ENCODE data around the gene METTL24. TPM values are rescaled to one million over a fixed set of nuclear protein-coding genes. Genes with fewer than 3 reads are reported as not detected.

The METTL24 gene
- total and polyA plus RNA-seq, 4 donors: 0.14 to 2.0 (median 0.91) TPM

DNA sequence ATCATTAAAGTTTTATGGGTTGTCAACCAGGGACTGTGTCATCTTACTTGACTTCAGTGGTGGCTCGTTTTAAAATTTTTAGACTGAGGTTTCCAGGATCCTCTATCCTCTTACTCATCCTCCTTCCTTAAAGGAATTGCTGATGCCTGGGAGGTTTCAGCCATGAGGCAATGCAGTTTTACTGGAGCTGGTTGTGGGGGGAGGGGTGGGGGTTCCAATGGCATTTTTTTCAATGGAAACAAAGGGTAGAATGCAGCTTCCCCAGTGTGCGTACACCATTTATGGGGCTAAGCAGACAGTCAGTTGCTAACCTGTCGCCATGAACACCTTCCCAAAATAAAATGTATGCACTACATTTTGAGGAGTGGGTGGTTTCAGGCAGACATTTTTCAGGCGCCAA, 88.0 kb downstream of the METTL24 start:
- H3K27ac ChIP-seq (ENCODE audit: low read depth in 1 of 2, low read length in 2 of 2): no peak overlapping the region
- H3K4me3 ChIP-seq (ENCODE audit: low read depth in 1 of 3, low read length in 3 of 3): no peak overlapping the region
- H3K9me3 ChIP-seq (ENCODE audit: control insufficient read depth in 4 of 4, low read length in 3 of 4): no peaks in the 10 kb centered on the region
- H3K36me3 ChIP-seq (ENCODE audit: control insufficient read depth in 4 of 4, insufficient read depth in 3 of 4, low read depth in 1 of 4, low read length in 3 of 4): no peaks in the 10 kb centered on the region
- WGBS: 78% methylated on average over 4 of the region's 4 CpGs
- DNase-seq (ENCODE audit: low spot score): no peak
- no peaks in the 10 kb centered on the region for H3K27me3 ChIP-seq (ENCODE audit: control insufficient read depth in 4 of 4, insufficient read depth in 4 of 4, low read length in 3 of 4)
- TF ChIP-seq ZBTB33 (IDR thresholded peaks at IDR 0.05) (no peak), HNF4A (conservative IDR thresholded peaks at IDR 0.05) (no peak), SP1 (IDR thresholded peaks at IDR 0.05) (no peak), YY1 (IDR thresholded peaks at IDR 0.05) (no peak), CTCF (IDR thresholded peaks at IDR 0.05; ENCODE audit: low read depth, low read length, missing input control) (no peak), RAD21 (IDR thresholded peaks at IDR 0.05) (no peak), JUND (IDR thresholded peaks at IDR 0.05) (no peak), EGR1 (IDR thresholded peaks at IDR 0.05; ENCODE audit: low read depth in 2 of 2) (no peak), NR2F2 (IDR thresholded peaks at IDR 0.05) (no peak), RXRA (IDR thresholded peaks at IDR 0.05) (no peak), TAF1 (conservative IDR thresholded peaks at IDR 0.05) (no peak), GABPA (IDR thresholded peaks at IDR 0.05 in 1 of 2, conservative IDR thresholded peaks at IDR 0.05 in 1 of 2) (no peak), HNF4G (IDR thresholded peaks at IDR 0.05) (no peak), FOXA2 (IDR thresholded peaks at IDR 0.05) (no peak), ATF3 (IDR thresholded peaks at IDR 0.05) (no peak), FOXA1 (IDR thresholded peaks at IDR 0.05) (no peak)
- TF ChIP-seq, protein P1, sequence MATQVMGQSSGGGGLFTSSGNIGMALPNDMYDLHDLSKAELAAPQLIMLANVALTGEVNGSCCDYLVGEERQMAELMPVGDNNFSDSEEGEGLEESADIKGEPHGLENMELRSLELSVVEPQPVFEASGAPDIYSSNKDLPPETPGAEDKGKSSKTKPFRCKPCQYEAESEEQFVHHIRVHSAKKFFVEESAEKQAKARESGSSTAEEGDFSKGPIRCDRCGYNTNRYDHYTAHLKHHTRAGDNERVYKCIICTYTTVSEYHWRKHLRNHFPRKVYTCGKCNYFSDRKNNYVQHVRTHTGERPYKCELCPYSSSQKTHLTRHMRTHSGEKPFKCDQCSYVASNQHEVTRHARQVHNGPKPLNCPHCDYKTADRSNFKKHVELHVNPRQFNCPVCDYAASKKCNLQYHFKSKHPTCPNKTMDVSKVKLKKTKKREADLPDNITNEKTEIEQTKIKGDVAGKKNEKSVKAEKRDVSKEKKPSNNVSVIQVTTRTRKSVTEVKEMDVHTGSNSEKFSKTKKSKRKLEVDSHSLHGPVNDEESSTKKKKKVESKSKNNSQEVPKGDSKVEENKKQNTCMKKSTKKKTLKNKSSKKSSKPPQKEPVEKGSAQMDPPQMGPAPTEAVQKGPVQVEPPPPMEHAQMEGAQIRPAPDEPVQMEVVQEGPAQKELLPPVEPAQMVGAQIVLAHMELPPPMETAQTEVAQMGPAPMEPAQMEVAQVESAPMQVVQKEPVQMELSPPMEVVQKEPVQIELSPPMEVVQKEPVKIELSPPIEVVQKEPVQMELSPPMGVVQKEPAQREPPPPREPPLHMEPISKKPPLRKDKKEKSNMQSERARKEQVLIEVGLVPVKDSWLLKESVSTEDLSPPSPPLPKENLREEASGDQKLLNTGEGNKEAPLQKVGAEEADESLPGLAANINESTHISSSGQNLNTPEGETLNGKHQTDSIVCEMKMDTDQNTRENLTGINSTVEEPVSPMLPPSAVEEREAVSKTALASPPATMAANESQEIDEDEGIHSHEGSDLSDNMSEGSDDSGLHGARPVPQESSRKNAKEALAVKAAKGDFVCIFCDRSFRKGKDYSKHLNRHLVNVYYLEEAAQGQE (IDR thresholded peaks at IDR 0.05): no peak
- TF ChIP-seq, protein P2, sequence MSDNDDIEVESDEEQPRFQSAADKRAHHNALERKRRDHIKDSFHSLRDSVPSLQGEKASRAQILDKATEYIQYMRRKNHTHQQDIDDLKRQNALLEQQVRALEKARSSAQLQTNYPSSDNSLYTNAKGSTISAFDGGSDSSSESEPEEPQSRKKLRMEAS (IDR thresholded peaks at IDR 0.05): no peak
- no peaks in the 10 kb centered on the region for H3K4me1 ChIP-seq (ENCODE audit: control insufficient read depth in 4 of 4, insufficient read depth in 4 of 4, low read length in 3 of 4)
- H3K9ac ChIP-seq (ENCODE audit: low read depth in 1 of 2, low read length in 2 of 2): no peak overlapping the region
